HEK293T (cell line): ENCODE results near the gene KCNH3.

Experiments
- CTCF ChIA-PET: fragments of 350-600 bp; formaldehyde crosslinking; extraction: SDS; loops from one replicate; lab custom pipeline; 2021; ENCODE audit warnings: antibody characterized with exemption, inconsistent platforms; lab: Yijun Ruan, JAX
- POLR2A ChIA-PET: fragments of 350-600 bp; formaldehyde crosslinking; extraction: SDS; loops from one replicate; lab custom pipeline; 2020; ENCODE audit warnings: antibody characterized with exemption, inconsistent platforms; lab: Yijun Ruan, JAX
- DNase-seq: peaks from one replicate; pipeline ENCODE4 v3.0.0; 2012; ENCODE audit warnings: mixed read lengths; ENCODE audit errors: extremely low spot score
- ARNT ChIP-seq: fragments of 450-650 bp; IDR thresholded peaks from 2 replicates; pipeline ENCODE4 v1.6.1; 2017; ENCODE audit warnings: mild to moderate bottlenecking
- BHLHE40 ChIP-seq: fragments of 450-650 bp; IDR thresholded peaks from 2 replicates; pipeline ENCODE4 v1.6.1; 2016; ENCODE audit warnings: mild to moderate bottlenecking, moderate library complexity, borderline replicate concordance
- CTBP1 ChIP-seq: fragments of 450-650 bp; IDR thresholded peaks from 2 replicates; pipeline ENCODE4 v1.6.1; 2016; ENCODE audit warnings: borderline replicate concordance
- ELF4 ChIP-seq: fragments of 450-650 bp; IDR thresholded peaks from 2 replicates; pipeline ENCODE4 v1.6.1; 2017; ENCODE audit warnings: antibody characterized with exemption
- FOXA1 ChIP-seq: fragments of 450-650 bp; IDR thresholded peaks from 2 replicates; pipeline ENCODE4 v1.6.1; 2016; ENCODE audit warnings: mild to moderate bottlenecking
- FOXK2 ChIP-seq: fragments of 450-650 bp; IDR thresholded peaks from 2 replicates; pipeline ENCODE4 v1.6.1; 2016; ENCODE audit warnings: mild to moderate bottlenecking
- FOXM1 ChIP-seq: fragments of 450-650 bp; IDR thresholded peaks from 2 replicates; pipeline ENCODE4 v1.6.1; 2017; ENCODE audit warnings: mild to moderate bottlenecking, borderline replicate concordance
- HDGF ChIP-seq: fragments of 450-650 bp; IDR thresholded peaks from 2 replicates; pipeline ENCODE4 v1.6.1; 2017; ENCODE audit warnings: antibody characterized with exemption, borderline replicate concordance
- L3MBTL2 ChIP-seq: fragments of 450-650 bp; conservative IDR thresholded peaks from 2 replicates; pipeline ENCODE4 v1.6.1; 2016; ENCODE audit warnings: mild to moderate bottlenecking
- LEF1 ChIP-seq: fragments of 450-650 bp; IDR thresholded peaks from 2 replicates; pipeline ENCODE4 v1.6.1; 2017; ENCODE audit warnings: mild to moderate bottlenecking, borderline replicate concordance
- NFRKB ChIP-seq: fragments of 450-650 bp; IDR thresholded peaks from 2 replicates; pipeline ENCODE4 v1.6.1; 2016; ENCODE audit warnings: mild to moderate bottlenecking, moderate library complexity
- PKNOX1 ChIP-seq: fragments of 450-650 bp; IDR thresholded peaks from 2 replicates; pipeline ENCODE4 v1.6.1; 2016
- SP1 ChIP-seq: fragments of 450-650 bp; IDR thresholded peaks from 2 replicates; pipeline ENCODE4 v1.6.1; 2017
- SUZ12 ChIP-seq: fragments of 450-650 bp; IDR thresholded peaks from 2 replicates; pipeline ENCODE4 v1.6.1; 2016; ENCODE audit warnings: mild to moderate bottlenecking
- TARDBP ChIP-seq: fragments of 450-650 bp; IDR thresholded peaks from 2 replicates; pipeline ENCODE4 v1.6.1; 2016
- ZNF384 ChIP-seq: fragments of 450-650 bp; IDR thresholded peaks from 2 replicates; pipeline ENCODE4 v1.6.1; 2016

Gene KCNH3

GRCh38 chr12:49562831-49563230 lies 24.0 kb downstream of the KCNH3 start:
- TF ChIP-seq L3MBTL2: no peak
- TF ChIP-seq LEF1: no peak
- TF ChIP-seq FOXM1: no peak
- TF ChIP-seq ELF4: no peak
- no peak for TF ChIP-seq FOXA1
- TF ChIP-seq HDGF: no peak
- no peak for TF ChIP-seq TARDBP
- no peak for TF ChIP-seq ARNT
- no peak for TF ChIP-seq NFRKB
- TF ChIP-seq PKNOX1: no peak
- no peak for TF ChIP-seq BHLHE40
- TF ChIP-seq SP1: no peak
- no peak for TF ChIP-seq FOXK2

GRCh38 chr12:49563951-49564685 lies 25.3 kb downstream of the KCNH3 start:
- CTCF ChIA-PET: no interaction called here
- no peak for TF ChIP-seq PKNOX1
- no peak for TF ChIP-seq CTBP1
- no peak for TF ChIP-seq ARNT
- TF ChIP-seq L3MBTL2: no peak
- TF ChIP-seq LEF1: no peak
- no peak for TF ChIP-seq ELF4
- no peak for TF ChIP-seq NFRKB
- TF ChIP-seq BHLHE40: no peak
- TF ChIP-seq FOXM1: no peak
- no peak for TF ChIP-seq HDGF
- POLR2A ChIA-PET: no interaction called here
- DNase-seq: no peak

More at GRCh38 chr12:49562831-49563230, 24.0 kb downstream of the KCNH3 start:
- no peak for DNase-seq
- CTCF ChIA-PET: no interaction called here
- POLR2A ChIA-PET: interaction anchor here (1.2 kb wide), 1 partner anchor 9 kb away, joined by 6 read pairs; no protein-coding TSS in a partner anchor

- DNase-seq: no peak
- ChIA-PET CTCF (no interaction called here), POLR2A (no interaction called here)
- TF ChIP-seq CTBP1: no peak
- no peak for TF ChIP-seq FOXK2
- no peak for TF ChIP-seq HDGF
- no peak for TF ChIP-seq FOXM1
- no peak for TF ChIP-seq BHLHE40
- no peak for TF ChIP-seq LEF1
- no peak for TF ChIP-seq ZNF384
- TF ChIP-seq SUZ12: no peak
- TF ChIP-seq ARNT: no peak
- TF ChIP-seq NFRKB: no peak
- no peak for TF ChIP-seq ELF4
- TF ChIP-seq PKNOX1: no peak
Measured at GRCh38 chr12:49564686-49565405, 26.0 kb downstream of the KCNH3 start.

- CTCF ChIA-PET: interaction anchor here (1.4 kb wide), 1 partner anchor 12 kb away, joined by 3 read pairs; no protein-coding TSS in a partner anchor
- POLR2A ChIA-PET: interaction anchor here (1.1 kb wide), 1 partner anchor 9 kb away, joined by 3 read pairs; no protein-coding TSS in a partner anchor
- no peak for DNase-seq
- TF ChIP-seq LEF1 (no peak), FOXA1 (no peak), HDGF (no peak), BHLHE40 (no peak), FOXM1 (no peak), SUZ12 (no peak), SP1 (no peak), NFRKB (no peak), L3MBTL2 (no peak)
Measured at GRCh38 chr12:49565406-49566265, 26.8 kb downstream of the KCNH3 start.

- ChIA-PET CTCF (interaction anchor here (1.2 to 1.4 kb wide), 2 partner anchors 12 to 14 kb away, joined by 3 read pairs; no protein-coding TSS in a partner anchor), POLR2A (interaction anchor here (1.1 to 1.7 kb wide), 2 partner anchors 10 kb away, joined by 3 to 12 read pairs; no protein-coding TSS in a partner anchor)
- TF ChIP-seq BHLHE40: no peak
- TF ChIP-seq NFRKB: no peak
- no peak for TF ChIP-seq FOXK2
- no peak for TF ChIP-seq CTBP1
- TF ChIP-seq FOXA1: no peak
- TF ChIP-seq HDGF: no peak
- no peak for TF ChIP-seq PKNOX1
- no peak for TF ChIP-seq LEF1
- no peak for TF ChIP-seq SP1
- TF ChIP-seq ZNF384: no peak
- TF ChIP-seq ELF4: no peak
- no peak for TF ChIP-seq TARDBP
- no peak for TF ChIP-seq SUZ12
- TF ChIP-seq FOXM1: no peak
- DNase-seq: no peak
Measured at GRCh38 chr12:49566361-49566760, 27.5 kb downstream of the KCNH3 start.
